22Rv1 (cell line): ENCODE data around the gene C1orf53.
"Not testable (repeated sequence)": the region's sequence is repeated elsewhere in the genome, so short reads cannot be mapped to it uniquely, and the experiment has no call there.

Experiments used
- H3K27ac ChIP-seq: fragments of 450-650 bp; 2 replicates; pipeline ENCODE4 v1.5.1; 2017
- CTCF ChIP-seq: fragments of 450-650 bp; IDR thresholded peaks from 2 replicates; pipeline ENCODE4 v1.5.1; 2017; ENCODE audit warnings: mild to moderate bottlenecking
- ZFX ChIP-seq: fragments of 450-650 bp; IDR thresholded peaks from 2 replicates; pipeline ENCODE4 v1.6.1; 2017; ENCODE audit warnings: antibody characterized with exemption, borderline replicate concordance

The C1orf53 gene

GRCh38 chr1:197924516-197925123, 22.2 kb downstream of the C1orf53 start:
- peak; percentile 98 for TF ChIP-seq CTCF
- no peak for TF ChIP-seq ZFX
- no peak overlapping the region for H3K27ac ChIP-seq

- H3K27ac ChIP-seq, result no peak overlapping the region
- TF ChIP-seq CTCF (no peak), ZFX (no peak)
Measured at GRCh38 chr1:197927908-197928665, 25.7 kb downstream of the C1orf53 start.

GRCh38 chr1:197928849-197929336, 26.5 kb downstream of the C1orf53 start:
- TF ChIP-seq ZFX (no peak), CTCF (no peak)
- H3K27ac ChIP-seq, result no peak overlapping the region

GRCh38 chr1:197933016-197933415, 30.6 kb downstream of the C1orf53 start:
- TF ChIP-seq CTCF (no peak), ZFX (no peak)
- H3K27ac ChIP-seq, result no peak overlapping the region

- TF ChIP-seq ZFX (no peak), CTCF (no peak)
- H3K27ac ChIP-seq, result no peak overlapping the region
Measured at GRCh38 chr1:197933647-197934046, 31.2 kb downstream of the C1orf53 start.

- H3K27ac ChIP-seq, result no peak overlapping the region
- no peak for TF ChIP-seq ZFX
- TF ChIP-seq CTCF, result no peak
Measured at GRCh38 chr1:197937381-197937780, 35.0 kb downstream of the C1orf53 start.

GRCh38 chr1:197937892-197938291, 35.5 kb downstream of the C1orf53 start:
- no peak for TF ChIP-seq ZFX
- TF ChIP-seq CTCF, result no peak
- H3K27ac ChIP-seq, result no peak overlapping the region

- H3K27ac ChIP-seq, result not testable (repeated sequence)
Measured at GRCh38 chr1:197939159-197939980, 36.9 kb downstream of the C1orf53 start.
